GM19463 (cell line): ENCODE measurements around the gene CPB1.
"Not testable (repeated sequence)": the region's sequence is repeated elsewhere in the genome, so short reads cannot be mapped to it uniquely, and the experiment has no call there.

ENCODE experiments used
- ATAC-seq: cut with Tn5 transposase; IDR thresholded peaks from one replicate; pipeline ENCODE4 v1.9.1; 2021; ENCODE audit warnings: mild to moderate bottlenecking, moderate library complexity; ENCODE audit not compliant: unreplicated experiment

The CPB1 gene

DNA sequence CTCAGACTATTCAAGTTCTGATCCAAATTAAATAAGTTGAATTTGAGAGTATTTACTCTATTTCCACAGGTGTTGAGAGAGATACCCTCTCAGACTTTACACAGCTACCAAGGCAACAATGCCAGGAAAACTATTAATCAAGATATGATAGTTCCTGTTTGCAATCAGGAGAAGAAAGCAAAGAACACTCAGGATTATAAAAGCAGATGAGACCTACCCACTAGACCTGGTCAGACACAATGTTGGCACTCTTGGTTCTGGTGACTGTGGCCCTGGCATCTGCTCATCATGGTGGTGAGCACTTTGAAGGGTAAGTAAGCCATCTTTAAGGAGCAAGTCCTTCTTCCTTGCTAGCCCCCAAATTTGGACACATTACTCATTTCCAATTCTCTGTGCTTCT lies at the start of gene CPB1:
TSS of gene CPB1 (plus strand) at position 227 of the 400 bp plus-strand sequence. CDS start at position 240, 13 bp downstream.
- ATAC-seq, result no peak

DNA sequence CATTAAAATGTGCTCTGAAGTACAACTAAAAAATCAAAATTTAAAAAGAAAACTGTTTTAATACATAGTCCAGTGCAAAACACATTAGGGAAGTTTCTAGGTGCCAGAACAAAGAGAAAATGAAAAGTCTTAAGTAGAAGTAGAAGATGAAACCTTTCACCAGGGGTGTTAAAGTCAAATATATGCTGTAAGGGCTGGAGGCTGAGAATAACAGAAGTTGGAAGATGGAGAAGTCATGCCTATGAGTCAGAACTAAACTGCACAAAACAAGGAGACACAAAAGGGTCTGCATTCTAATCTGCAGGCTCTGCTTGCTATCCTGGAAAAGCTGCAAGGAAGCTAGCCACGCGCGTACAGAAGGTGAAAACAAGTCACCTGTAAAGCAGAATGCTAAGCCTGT lies 48.7 kb upstream of the CPB1 start:
- ATAC-seq, result no peak

DNA sequence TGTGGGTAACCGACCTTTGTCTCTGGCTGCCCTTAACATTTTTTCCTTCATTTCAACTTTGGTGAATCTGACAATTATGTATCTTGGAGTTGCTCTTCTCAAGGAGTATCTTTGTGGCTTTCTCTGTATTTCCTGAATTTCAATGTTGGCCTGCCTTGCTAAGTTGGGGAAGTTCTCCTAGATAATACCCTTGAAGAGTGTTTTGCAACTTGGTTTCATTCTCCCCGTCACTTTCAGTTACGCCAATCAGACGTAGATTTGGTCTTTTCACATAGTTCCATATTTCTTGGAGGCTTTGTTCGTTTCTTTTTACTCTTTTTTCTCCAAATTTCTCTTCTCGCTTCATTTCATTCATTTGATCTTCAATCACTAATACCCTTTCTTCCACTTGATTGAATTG lies 42.6 kb upstream of the CPB1 start:
- not testable (repeated sequence) for ATAC-seq

- ATAC-seq, result not testable (repeated sequence)
These were observed 41.5 kb upstream of the CPB1 start for GRCh38 chr3:148786159-148786558.

GRCh38 chr3:148789146-148789545 lies 38.5 kb upstream of the CPB1 start:
- no peak for ATAC-seq

DNA sequence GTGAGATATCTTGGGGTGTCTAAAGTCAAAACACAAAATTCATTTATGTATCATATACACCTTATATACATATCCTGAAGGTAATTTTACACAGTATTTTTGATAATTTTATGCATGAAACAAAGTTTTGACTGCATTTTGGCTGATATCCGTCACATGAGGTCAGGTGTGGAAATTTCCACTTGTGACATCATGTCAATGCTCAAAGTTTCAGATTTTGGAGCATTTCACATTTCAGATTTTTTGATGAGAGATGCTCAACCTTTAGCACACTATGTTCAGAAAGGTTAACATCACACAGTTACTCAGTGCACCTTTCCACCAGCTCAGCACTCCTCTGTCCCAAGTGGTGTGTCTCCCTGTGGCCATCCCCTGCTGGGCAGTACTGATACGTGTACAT lies 37.7 kb upstream of the CPB1 start:
- ATAC-seq, result no peak

GRCh38 chr3:148790370-148790769 lies 37.2 kb upstream of the CPB1 start:
- no peak for ATAC-seq

DNA sequence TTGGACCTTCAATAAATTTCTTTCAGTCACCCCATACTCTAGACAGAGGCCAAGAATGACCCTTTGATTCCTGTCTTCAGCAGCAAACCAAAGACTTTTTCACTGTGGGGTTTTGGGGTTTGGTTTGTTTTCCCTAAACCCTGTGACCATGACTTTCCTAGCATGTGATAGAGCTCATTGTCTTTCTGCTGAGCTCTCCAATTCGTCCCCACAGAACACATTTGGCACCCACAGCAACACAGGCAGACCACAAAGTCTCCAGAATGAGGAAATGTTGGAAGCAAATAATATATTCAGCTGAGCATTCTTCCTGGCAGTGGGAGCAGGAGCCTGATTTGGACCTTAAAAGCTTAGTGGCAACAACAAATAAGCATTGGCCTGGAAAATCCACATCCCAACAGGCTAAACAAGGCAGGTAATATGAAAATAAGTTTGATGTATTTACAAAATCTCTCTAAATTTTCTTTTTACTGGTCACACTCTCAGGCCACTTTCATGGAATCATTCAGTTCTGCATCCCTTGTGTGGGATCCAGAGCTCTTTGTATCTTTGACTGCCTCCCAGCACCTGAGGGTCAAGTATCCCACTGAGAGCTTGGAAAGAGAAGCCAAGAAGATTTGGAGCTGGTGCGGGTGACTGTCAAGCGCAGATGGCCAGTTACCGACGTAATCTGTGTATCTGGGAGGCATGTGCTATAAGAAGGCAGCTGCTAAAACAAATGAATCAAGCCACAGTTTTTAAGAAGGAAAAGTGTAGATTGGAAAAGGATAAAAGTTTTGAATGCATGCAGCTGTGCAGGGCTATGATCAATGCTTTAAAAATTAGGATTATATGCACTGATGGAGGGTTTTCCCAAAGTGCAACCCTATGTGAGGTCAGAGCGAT lies 36.5 kb upstream of the CPB1 start:
- ATAC-seq, result no peak

DNA sequence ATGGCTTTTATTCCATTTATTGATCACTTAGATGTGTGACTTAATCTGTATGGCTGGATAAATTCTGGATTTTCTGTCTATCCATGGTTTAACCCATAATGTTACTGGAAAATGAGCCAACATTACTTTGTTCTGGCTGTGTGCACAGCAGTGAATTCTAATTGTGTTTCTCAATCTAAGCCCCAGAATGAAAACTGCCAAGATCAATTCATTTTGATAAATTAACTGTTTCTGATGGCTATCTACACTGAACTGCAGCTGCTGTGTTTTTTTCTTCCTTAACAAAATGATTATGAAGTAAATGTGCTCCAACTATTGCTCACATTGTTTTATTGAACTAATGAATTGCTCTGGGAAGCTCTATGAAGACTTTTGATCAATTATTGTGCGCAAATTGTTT lies 35.7 kb upstream of the CPB1 start:
- no peak for ATAC-seq

GRCh38 chr3:148792516-148792915 lies 35.1 kb upstream of the CPB1 start:
- ATAC-seq, result no peak

DNA sequence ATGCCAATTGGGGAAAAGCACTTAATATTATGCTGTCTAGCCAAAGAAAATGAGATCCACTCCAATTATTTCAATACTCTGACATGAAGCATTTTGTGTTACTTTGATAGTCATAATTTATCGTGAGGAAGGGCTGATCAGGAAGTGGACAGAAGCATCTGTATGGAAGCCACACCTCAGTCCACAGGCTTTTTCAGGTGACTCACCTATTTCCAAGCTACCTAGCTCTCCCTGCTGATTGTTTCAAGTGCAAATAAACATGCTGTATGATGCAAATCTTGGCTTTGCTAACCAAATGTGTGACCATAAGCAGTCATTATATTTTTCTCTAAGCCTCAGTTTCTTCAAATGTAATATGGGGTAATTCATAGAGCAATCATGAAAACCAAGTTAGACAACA lies 30.8 kb upstream of the CPB1 start:
- ATAC-seq, result no peak

GRCh38 chr3:148797795-148798194 lies 29.8 kb upstream of the CPB1 start:
- no peak for ATAC-seq

DNA sequence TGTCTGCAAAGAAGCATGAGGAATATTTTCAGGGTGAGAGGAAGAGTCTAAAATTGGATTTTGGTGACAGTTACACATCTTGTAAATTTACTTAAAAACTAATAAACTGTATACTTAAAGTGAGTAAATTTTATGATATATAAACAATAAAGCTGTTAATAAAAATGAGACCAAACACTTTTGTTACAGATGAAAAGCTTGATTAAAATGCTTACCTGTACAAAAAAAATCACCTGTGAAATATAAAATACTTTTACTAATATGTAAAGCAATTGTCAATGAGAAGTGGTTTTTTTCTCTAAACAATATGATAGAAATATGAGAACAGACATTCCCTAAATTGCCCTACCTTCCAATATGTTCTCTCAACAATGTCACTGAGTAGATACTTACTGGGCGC lies 27.2 kb upstream of the CPB1 start:
- ATAC-seq, result no peak

DNA sequence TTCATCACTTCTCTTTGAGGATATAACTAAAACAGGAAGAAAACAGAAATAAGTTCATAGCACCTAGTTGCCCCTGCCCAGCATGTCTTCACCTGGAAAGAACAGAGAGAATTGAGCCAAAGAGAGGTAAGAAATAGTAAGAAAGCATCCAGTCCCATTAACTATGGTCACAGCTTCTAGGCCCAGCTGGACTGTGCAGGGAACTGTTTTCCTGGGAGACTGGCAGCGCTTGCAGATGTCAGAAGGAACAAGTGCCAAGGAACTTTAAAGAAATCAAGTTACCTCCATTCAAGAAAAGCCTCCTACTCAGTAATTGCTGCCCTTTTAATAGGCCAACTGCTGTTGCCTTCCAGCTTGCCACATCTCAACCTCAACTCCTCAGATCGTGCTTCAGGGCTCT lies 17.8 kb upstream of the CPB1 start:
- no peak for ATAC-seq

DNA sequence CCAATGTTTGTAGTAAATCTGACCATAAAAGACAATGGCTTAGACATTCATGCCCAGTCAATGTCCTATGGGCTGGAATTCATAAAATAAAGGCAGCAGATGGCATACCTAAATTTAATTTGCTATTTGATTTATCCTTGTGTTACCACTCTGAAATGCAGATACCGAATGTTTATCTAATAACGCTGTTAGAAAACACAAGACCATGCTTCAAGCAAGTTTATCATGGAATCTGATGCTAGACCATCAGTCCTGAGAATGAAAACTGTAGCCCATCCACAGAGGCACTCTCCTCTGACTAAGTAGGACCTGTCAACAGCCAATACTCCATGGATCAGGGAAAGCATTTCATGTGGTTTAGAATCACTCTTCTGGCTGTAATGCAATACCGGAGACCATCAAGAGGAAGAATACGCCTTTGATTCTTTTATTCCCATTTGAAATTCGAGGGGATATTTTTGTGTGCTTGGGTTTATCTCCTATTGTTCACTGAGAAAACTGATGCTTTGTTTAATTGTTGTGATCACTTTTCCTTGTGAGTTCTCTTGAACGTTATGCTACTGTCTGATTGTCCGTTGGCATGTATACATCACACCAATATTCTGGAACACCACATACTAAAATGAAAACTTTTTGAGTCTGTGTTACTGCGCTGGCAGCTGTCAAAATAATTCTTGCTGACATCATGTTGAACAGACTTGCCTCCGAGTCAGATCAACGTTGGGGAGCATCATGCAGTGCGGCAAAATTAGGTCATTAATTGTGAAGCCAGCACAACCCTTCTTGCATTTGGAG lies 12.1 kb upstream of the CPB1 start:
- ATAC-seq, result no peak

GRCh38 chr3:148816427-148816826 lies 11.2 kb upstream of the CPB1 start:
- ATAC-seq, result no peak

- no peak for ATAC-seq
These were observed 10.6 kb upstream of the CPB1 start for GRCh38 chr3:148816981-148817525.

GRCh38 chr3:148820361-148821245 lies 7.0 kb upstream of the CPB1 start:
- no peak for ATAC-seq

DNA sequence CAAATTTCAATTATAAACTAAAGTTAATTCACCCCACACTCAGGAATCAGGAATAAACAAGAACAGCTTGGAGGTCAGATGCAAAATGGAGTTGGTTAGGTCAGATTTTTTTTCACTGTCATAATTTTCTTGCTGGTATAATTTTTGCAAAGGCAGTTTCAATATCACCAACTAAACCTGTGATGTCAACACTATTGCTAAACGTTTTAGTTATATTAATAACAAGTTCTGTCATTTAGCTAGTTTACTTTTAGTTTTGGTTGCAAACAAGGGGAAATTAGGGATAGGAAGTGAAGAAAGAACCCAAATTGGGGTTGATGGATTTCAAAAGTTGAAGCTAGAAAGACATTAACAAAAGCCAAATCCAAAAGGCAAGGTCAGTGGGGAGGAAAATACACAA lies 4.6 kb upstream of the CPB1 start:
- ATAC-seq, result no peak

GRCh38 chr3:148825476-148825875 lies 2.1 kb upstream of the CPB1 start:
- no peak for ATAC-seq
